GM12872 (cell line): ENCODE measurements around the gene FRMD5.
A peak's percentile ranks its signal among the peaks of the same experiment; 100 is the strongest.

Experiments used
- CTCF ChIP-seq: IDR thresholded peaks from 3 replicates; pipeline ENCODE4 v1.5.1; 2011; ENCODE audit warnings: low read depth, mild to moderate bottlenecking, low read length, moderate library complexity; ENCODE audit not compliant: insufficient read depth

The FRMD5 gene

GRCh38 chr15:43873651-43874050 is 321.4 kb downstream of the FRMD5 start:
- TF ChIP-seq CTCF = no peak

DNA sequence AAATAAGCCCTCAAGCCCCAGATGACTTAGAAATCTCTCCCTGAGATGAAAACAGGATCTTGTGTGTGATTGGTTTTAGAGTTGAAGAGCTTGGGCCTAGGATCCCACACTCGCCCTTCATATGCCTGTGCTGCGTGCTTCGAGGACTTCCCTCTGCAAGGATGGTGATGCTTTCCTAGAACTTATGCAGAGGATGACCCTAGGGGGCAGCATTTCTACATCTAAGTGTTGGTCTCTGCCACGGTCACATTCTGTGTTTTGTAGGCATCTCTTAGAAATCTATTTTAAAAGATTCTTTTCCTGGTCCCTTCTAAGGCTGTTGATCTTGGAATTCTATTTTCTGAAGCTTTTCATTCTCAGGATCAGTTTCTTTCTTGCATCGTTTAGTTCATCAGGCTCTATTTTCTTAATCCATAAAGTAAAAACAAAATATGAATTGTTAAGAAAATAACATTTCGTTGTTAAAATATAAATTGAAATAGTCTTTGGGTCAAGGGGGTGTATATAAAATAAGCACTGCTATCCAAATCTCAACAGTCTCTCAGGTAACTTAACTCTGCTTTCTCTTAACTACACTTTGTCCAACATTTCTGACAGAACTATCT is 322.6 kb downstream of the FRMD5 start:
- TF ChIP-seq CTCF = peak; percentile 57

DNA sequence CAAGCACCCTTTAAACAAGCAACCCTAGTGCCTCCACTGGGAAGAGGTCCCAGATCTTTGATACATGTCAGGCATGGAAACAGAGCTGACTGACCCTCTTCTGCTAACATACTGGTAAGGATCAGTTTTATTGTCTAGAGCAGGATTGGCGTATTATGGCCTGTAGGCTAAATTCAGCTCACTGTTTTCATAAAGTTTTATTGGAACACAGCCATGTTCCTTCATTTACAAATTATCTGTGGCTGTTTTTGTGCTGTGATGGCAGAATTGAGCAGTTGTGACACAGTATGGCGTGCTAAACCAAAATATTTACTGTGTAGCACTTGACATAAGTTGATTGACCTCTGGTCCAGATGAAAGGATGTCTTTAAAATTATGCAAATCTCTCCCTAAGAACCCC is 323.2 kb downstream of the FRMD5 start:
- TF ChIP-seq CTCF = no peak

GRCh38 chr15:43868406-43868805 is 326.7 kb downstream of the FRMD5 start:
- no peak for TF ChIP-seq CTCF

- TF ChIP-seq CTCF = no peak
Observed at GRCh38 chr15:43867096-43867495, 328.0 kb downstream of the FRMD5 start.

GRCh38 chr15:43859546-43859945 is 335.5 kb downstream of the FRMD5 start:
- TF ChIP-seq CTCF = no peak

DNA sequence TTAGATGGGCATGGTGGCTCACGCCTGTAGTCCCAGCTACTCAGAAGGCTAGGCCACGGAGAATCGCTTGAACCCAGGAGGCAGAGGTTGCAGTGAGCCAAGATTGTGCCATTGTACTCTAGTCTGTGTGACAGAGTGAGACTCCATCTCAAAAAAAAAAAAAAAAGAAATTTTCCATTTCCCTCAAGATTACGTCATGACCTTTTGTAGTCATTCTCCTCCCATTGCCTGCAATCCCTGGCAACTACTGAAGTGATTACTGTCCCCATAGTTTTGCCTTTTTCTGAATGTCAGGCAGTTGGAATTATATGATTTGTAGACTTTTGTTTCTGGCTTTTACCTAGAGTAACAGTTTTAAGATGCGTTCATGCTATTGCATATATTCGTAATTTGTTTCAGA is 340.3 kb downstream of the FRMD5 start:
- no peak for TF ChIP-seq CTCF
